ENCODE measurements around the gene COG5. TPM values are rescaled to one million over a fixed set of nuclear protein-coding genes. Genes with fewer than 3 reads are reported as not detected.
A peak's percentile ranks its signal among the peaks of the same experiment; 100 is the strongest.

COG5 gene
- total RNA-seq, 1 donor from 2014 or later: 29.5 TPM

DNA sequence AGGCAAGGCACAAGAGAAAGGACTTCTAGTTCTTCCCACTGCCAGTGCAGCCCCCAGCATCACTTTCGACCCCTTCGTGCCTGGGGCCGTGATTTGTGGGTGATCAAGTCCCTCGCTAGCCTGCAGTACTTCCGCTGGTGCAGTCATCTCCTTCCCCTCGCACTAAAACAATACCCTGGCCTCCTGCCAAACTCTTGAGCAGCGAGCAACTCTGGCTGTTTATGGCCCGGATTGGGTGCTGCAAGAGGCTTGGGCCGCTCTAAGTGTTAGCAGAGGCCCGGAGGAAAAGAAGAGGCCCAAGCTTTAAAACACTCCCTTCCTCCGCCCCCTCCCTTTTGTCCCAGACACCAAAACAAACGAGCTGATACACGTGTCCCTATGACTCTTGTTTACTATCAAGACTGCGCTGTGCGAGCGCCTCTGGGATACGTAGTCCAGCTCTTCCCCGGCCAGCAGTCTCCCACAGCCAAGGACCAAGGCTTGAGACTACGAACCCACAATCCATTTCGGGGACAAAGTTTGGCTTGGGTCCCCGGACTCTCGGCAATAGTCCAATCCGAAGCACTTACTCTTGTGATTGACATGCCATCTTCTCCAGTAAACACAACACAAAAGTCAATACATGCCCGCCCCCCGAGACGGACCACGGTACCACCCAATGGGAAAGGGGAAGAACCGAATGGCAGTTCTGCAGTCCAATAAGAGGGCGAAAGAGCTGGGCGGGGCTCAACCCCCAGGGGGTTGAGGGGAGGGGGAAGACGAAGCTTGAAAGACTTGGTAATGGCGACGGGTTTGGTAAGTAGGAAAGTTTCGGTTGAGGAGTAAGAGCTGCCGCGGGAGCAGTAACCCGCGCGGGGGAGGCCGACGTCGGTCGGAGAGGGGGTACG is 395.2 kb downstream of the COG5 start, which contains the start of gene HBP1:
Gene HBP1, plus strand, starts transcription at position 771 of the 887 bp plus-strand sequence. CDS start 10,891 bp downstream, outside the sequence.
- Mint-ChIP-seq H3K27ac (ENCODE audit: unreplicated experiment) (peak within 1 kb of the TSS; percentile 95), H3K9me3 (ENCODE audit: unreplicated experiment) (peaks cover 12% of the 10 kb centered on the region), H3K4me3 (ENCODE audit: unreplicated experiment) (peak within 1 kb of the TSS; percentile 95), H3K36me3 (ENCODE audit: unreplicated experiment) (no peaks in the 10 kb centered on the region), H3K27me3 (ENCODE audit: unreplicated experiment) (peaks cover 12% of the 10 kb centered on the region), H3K4me1 (ENCODE audit: low read depth, unreplicated experiment) (peaks cover 9% of the 10 kb centered on the region)
- TF ChIP-seq, protein P1, sequence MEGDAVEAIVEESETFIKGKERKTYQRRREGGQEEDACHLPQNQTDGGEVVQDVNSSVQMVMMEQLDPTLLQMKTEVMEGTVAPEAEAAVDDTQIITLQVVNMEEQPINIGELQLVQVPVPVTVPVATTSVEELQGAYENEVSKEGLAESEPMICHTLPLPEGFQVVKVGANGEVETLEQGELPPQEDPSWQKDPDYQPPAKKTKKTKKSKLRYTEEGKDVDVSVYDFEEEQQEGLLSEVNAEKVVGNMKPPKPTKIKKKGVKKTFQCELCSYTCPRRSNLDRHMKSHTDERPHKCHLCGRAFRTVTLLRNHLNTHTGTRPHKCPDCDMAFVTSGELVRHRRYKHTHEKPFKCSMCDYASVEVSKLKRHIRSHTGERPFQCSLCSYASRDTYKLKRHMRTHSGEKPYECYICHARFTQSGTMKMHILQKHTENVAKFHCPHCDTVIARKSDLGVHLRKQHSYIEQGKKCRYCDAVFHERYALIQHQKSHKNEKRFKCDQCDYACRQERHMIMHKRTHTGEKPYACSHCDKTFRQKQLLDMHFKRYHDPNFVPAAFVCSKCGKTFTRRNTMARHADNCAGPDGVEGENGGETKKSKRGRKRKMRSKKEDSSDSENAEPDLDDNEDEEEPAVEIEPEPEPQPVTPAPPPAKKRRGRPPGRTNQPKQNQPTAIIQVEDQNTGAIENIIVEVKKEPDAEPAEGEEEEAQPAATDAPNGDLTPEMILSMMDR (IDR thresholded peaks at IDR 0.05; ENCODE audit: partially characterized antibody, unreplicated experiment): no peak
- DNase-seq: peak; percentile 97

- peaks cover 12% of the 10 kb centered on the region for H3K9me3 Mint-ChIP-seq (ENCODE audit: unreplicated experiment)
- DNase-seq: no peak
- H3K36me3 Mint-ChIP-seq (ENCODE audit: unreplicated experiment): no peaks in the 10 kb centered on the region
- peaks cover 12% of the 10 kb centered on the region for H3K27me3 Mint-ChIP-seq (ENCODE audit: unreplicated experiment)
- TF ChIP-seq, protein P1 (IDR thresholded peaks at IDR 0.05; ENCODE audit: partially characterized antibody, unreplicated experiment): peak; percentile 40
- H3K4me3 Mint-ChIP-seq (ENCODE audit: unreplicated experiment): peak overlapping the region; percentile 95
- peaks cover 9% of the 10 kb centered on the region for H3K4me1 Mint-ChIP-seq (ENCODE audit: low read depth, unreplicated experiment)
- peak overlapping the region; percentile 95 for H3K27ac Mint-ChIP-seq (ENCODE audit: unreplicated experiment)
Observed at GRCh38 chr7:107167483-107168232, 396.1 kb downstream of the COG5 start.

GRCh38 chr7:107166736-107167426 is 396.8 kb downstream of the COG5 start:
- H3K36me3 Mint-ChIP-seq (ENCODE audit: unreplicated experiment): no peaks in the 10 kb centered on the region
- TF ChIP-seq, protein P1 (IDR thresholded peaks at IDR 0.05; ENCODE audit: partially characterized antibody, unreplicated experiment): no peak
- H3K4me3 Mint-ChIP-seq (ENCODE audit: unreplicated experiment): peak overlapping the region; percentile 95
- H3K27ac Mint-ChIP-seq (ENCODE audit: unreplicated experiment): peak overlapping the region; percentile 95
- no peak for DNase-seq
- peaks cover 9% of the 10 kb centered on the region for H3K4me1 Mint-ChIP-seq (ENCODE audit: low read depth, unreplicated experiment)
- H3K27me3 Mint-ChIP-seq (ENCODE audit: unreplicated experiment): peaks cover 12% of the 10 kb centered on the region
- peaks cover 12% of the 10 kb centered on the region for H3K9me3 Mint-ChIP-seq (ENCODE audit: unreplicated experiment)

- TF ChIP-seq, protein P1 (IDR thresholded peaks at IDR 0.05; ENCODE audit: partially characterized antibody, unreplicated experiment): no peak
- DNase-seq: no peak
- Mint-ChIP-seq H3K27me3 (ENCODE audit: unreplicated experiment) (peaks cover 12% of the 10 kb centered on the region), H3K9me3 (ENCODE audit: unreplicated experiment) (peaks cover 11% of the 10 kb centered on the region), H3K36me3 (ENCODE audit: unreplicated experiment) (no peaks in the 10 kb centered on the region), H3K4me3 (ENCODE audit: unreplicated experiment) (no peak overlapping the region), H3K27ac (ENCODE audit: unreplicated experiment) (no peak overlapping the region), H3K4me1 (ENCODE audit: low read depth, unreplicated experiment) (peaks cover 8% of the 10 kb centered on the region)
Observed at GRCh38 chr7:107165341-107165740, 398.4 kb downstream of the COG5 start.
